CD14-positive monocyte (primary cell): Measurements from ENCODE around the gene CCDC40. TPM values are rescaled to one million over a fixed set of nuclear protein-coding genes. Genes with fewer than 3 reads are reported as not detected.

Experiments
- DNase-seq, 3 donors: peaks; one replicate each; pipeline ENCODE4 v3.0.0-alpha.2; 2011 to 2022
- H2AFZ ChIP-seq: 2 replicates; pipeline ENCODE4 v1.6.0; 2012; ENCODE audit warnings: mild to moderate bottlenecking, low read depth, low read length, inconsistent platforms; ENCODE audit not compliant: insufficient read depth, poor library complexity, severe bottlenecking
- H3K27ac ChIP-seq, 2 donors: 1 replicate in 1 of 2; 2 replicates in 1 of 2; pipeline ENCODE4 v1.5.1; 2012 to 2013; ENCODE audit warnings: low read length in 2 of 2, control low read depth in 1 of 2, inconsistent platforms in 1 of 2, low read depth in 1 of 2, mild to moderate bottlenecking in 1 of 2
- H3K27me3 ChIP-seq, 2 donors: one replicate each; pipeline versions ENCODE4 v1.6.0 to v1.6.1; 2011 to 2013; ENCODE audit warnings: low read length in 2 of 2; ENCODE audit not compliant: control insufficient read depth in 2 of 2, insufficient read depth in 2 of 2
- H3K36me3 ChIP-seq, 2 donors: replicated peaks in 1 of 2; 1 replicate in 1 of 2; 2 replicates in 1 of 2; pipeline versions ENCODE4 v1.5.1 to v1.6.1; 2012 to 2013; ENCODE audit warnings: low read length in 2 of 2, control low read depth in 1 of 2, inconsistent platforms in 1 of 2, mild to moderate bottlenecking in 1 of 2; ENCODE audit not compliant: insufficient read depth in 2 of 2, control insufficient read depth in 1 of 2
- H3K4me1 ChIP-seq, 2 donors: 1 replicate in 1 of 2; 2 replicates in 1 of 2; pipeline versions ENCODE4 v1.5.1 to v1.6.1; 2012 to 2013; ENCODE audit warnings: low read length in 2 of 2, control low read depth in 1 of 2, inconsistent platforms in 1 of 2, mild to moderate bottlenecking in 1 of 2, moderate library complexity in 1 of 2; ENCODE audit not compliant: insufficient read depth in 2 of 2, control insufficient read depth in 1 of 2
- H3K4me2 ChIP-seq: replicated peaks from 2 replicates; pipeline ENCODE3; 2012; ENCODE audit warnings: low read length, moderate library complexity, mild to moderate bottlenecking; ENCODE audit not compliant: poor library complexity, severe bottlenecking; ENCODE audit errors: extremely low read depth
- H3K4me3 ChIP-seq, 3 experiments: fragments of 200-600 bp in 1 of 3; sonication (generic) in 1 of 3; replicated peaks in 1 of 3; 1 replicate in 2 of 3; 2 replicates in 1 of 3; pipeline ENCODE4 v1.5.1; 2011 to 2013; ENCODE audit warnings: low read length in 3 of 3, mild to moderate bottlenecking in 3 of 3, control low read depth in 2 of 3, low read depth in 2 of 3, inconsistent platforms in 1 of 3, moderate library complexity in 1 of 3
- H3K79me2 ChIP-seq: 2 replicates; pipeline ENCODE4 v1.6.0; 2012; ENCODE audit warnings: mild to moderate bottlenecking, control low read depth, inconsistent platforms, low read length, moderate library complexity; ENCODE audit not compliant: insufficient read depth
- H3K9ac ChIP-seq: 2 replicates; pipeline ENCODE4 v1.6.0; 2017; ENCODE audit warnings: low read length, mild to moderate bottlenecking; ENCODE audit not compliant: insufficient read depth, poor library complexity, severe bottlenecking
- H3K9me3 ChIP-seq, 2 donors: replicated peaks in 1 of 2; 1 replicate in 1 of 2; 2 replicates in 1 of 2; pipeline versions ENCODE4 v1.5.1 to v1.6.1; 2012 to 2013; ENCODE audit warnings: low read length in 2 of 2, control low read depth in 1 of 2; ENCODE audit not compliant: control insufficient read depth in 1 of 2, insufficient read depth in 1 of 2
- H4K20me1 ChIP-seq: 2 replicates; pipeline ENCODE4 v1.6.0; 2012; ENCODE audit warnings: mild to moderate bottlenecking, low read length, control low read depth, moderate library complexity; ENCODE audit not compliant: insufficient read depth
- H3K27ac Mint-ChIP-seq, 7 donors: one replicate each; pipeline ENCODE4 v1.8.0; 2020; ENCODE audit warnings: mild to moderate bottlenecking in 7 of 7, mixed read lengths in 7 of 7, moderate library complexity in 6 of 7, inconsistent platforms in 2 of 7
- H3K27me3 Mint-ChIP-seq, 3 donors: one replicate each; pipeline ENCODE4 v1.8.0; 2021 to 2022; ENCODE audit warnings: low read depth in 3 of 3, mild to moderate bottlenecking in 3 of 3, mixed read lengths in 3 of 3, moderate library complexity in 3 of 3, inconsistent platforms in 1 of 3
- H3K36me3 Mint-ChIP-seq, 2 donors: one replicate each; pipeline ENCODE4 v1.8.0; 2020; ENCODE audit warnings: mixed read lengths in 2 of 2, inconsistent platforms in 1 of 2, mild to moderate bottlenecking in 1 of 2
- H3K4me1 Mint-ChIP-seq: one replicate; pipeline ENCODE4 v1.8.0; 2020; ENCODE audit warnings: mild to moderate bottlenecking, mixed read lengths
- H3K4me3 Mint-ChIP-seq, 2 donors: one replicate each; pipeline ENCODE4 v1.8.0; 2020; ENCODE audit warnings: mild to moderate bottlenecking in 2 of 2, mixed read lengths in 2 of 2, moderate library complexity in 1 of 2
- H3K9me3 Mint-ChIP-seq, 7 donors: one replicate each; pipeline ENCODE4 v1.8.0; 2020 to 2022; ENCODE audit warnings: mixed read lengths in 7 of 7, mild to moderate bottlenecking in 6 of 7, moderate library complexity in 6 of 7, inconsistent platforms in 2 of 7
- CTCF ChIP-seq: fragments of 200-600 bp; IDR thresholded peaks from one replicate; pipeline ENCODE4 v1.8.0; 2022; ENCODE audit warnings: antibody characterized with exemption, mild to moderate bottlenecking
- WGBS: methylation state at CpG from one replicate; pipeline ENCODE4 v1.1.5; 2013; ENCODE audit warnings: missing lambda C conversion rate; ENCODE audit not compliant: insufficient coverage; 5-methylcytosine and 5-hydroxymethylcytosine counted together
- intact Hi-C, 2 donors: fragments of 100-400 bp; cut with micrococcal nuclease; formaldehyde crosslinking; loops; one replicate each; pipeline versions ENCODE4 v1.15.0 to v1.15.1; 2023
- polyA plus RNA-seq, 3 donors: library from polyadenylated mRNA; depleted of rRNA in 1 of 3; unstranded in 2 of 3; stranded (reverse) in 1 of 3; fragments of 300-500 nt in 2 of 3; fragments of >200 nt in 1 of 3; fragmentation: Illumina TruSeq in 2 of 3; gene quantifications; 1 replicate in 2 of 3; 2 replicates in 1 of 3; pipeline ENCODE4 v1.2.3, GENCODE V29; 2012 to 2021

Gene CCDC40
- polyA plus RNA-seq, 3 donors, result 0.21 to 0.27 TPM; not detected in 1

- no peak overlapping the region for H3K4me2 ChIP-seq
- H2AFZ ChIP-seq, result no peak overlapping the region
- Mint-ChIP-seq H3K4me3 (no peak overlapping the region), H3K4me1 (peaks cover 15% of the 10 kb centered on the region), H3K27me3 (peaks cover 0 to 4% (median 3%) of the 10 kb centered on the region in 3 donors), H3K27ac (no peak overlapping the region), H3K9me3 (no peaks in the 10 kb centered on the region), H3K36me3 (no peaks in the 10 kb centered on the region)
- H3K79me2 ChIP-seq, result no peaks in the 10 kb centered on the region
- TF ChIP-seq CTCF, result no peak
- H3K4me1 ChIP-seq, result peaks cover 0 to 7% of the 10 kb centered on the region in 2 donors
- H3K27me3 ChIP-seq, result no peaks in the 10 kb centered on the region
- no peak for DNase-seq
- H4K20me1 ChIP-seq, result no peaks in the 10 kb centered on the region
- H3K36me3 ChIP-seq, result no peaks in the 10 kb centered on the region
- WGBS, result 100% methylated on average over 8 of the region's 8 CpGs
- no peaks in the 10 kb centered on the region for H3K9me3 ChIP-seq
- no peak overlapping the region for H3K27ac ChIP-seq
- H3K9ac ChIP-seq, result no peak overlapping the region
- H3K4me3 ChIP-seq, result no peak overlapping the region
- intact Hi-C loops, result no loop called here
Measured at GRCh38 chr17:80027043-80027435, 9.4 kb upstream of the CCDC40 start.

- H3K4me3 ChIP-seq, result no peak overlapping the region
- no peaks in the 10 kb centered on the region for H3K36me3 Mint-ChIP-seq
- H4K20me1 ChIP-seq, result no peaks in the 10 kb centered on the region
- no peaks in the 10 kb centered on the region for H3K9me3 Mint-ChIP-seq
- H3K79me2 ChIP-seq, result no peaks in the 10 kb centered on the region
- H3K27ac Mint-ChIP-seq, result no peak overlapping the region
- H3K36me3 ChIP-seq, result no peaks in the 10 kb centered on the region
- H3K4me1 ChIP-seq, result peaks cover 0 to 7% of the 10 kb centered on the region in 2 donors
- no peak overlapping the region for H3K4me3 Mint-ChIP-seq
- H3K27me3 Mint-ChIP-seq, result peaks cover 3 to 6% (median 4%) of the 10 kb centered on the region in 3 donors
- H3K9me3 ChIP-seq, result no peaks in the 10 kb centered on the region
- no peak overlapping the region for H2AFZ ChIP-seq
- no peak for TF ChIP-seq CTCF
- intact Hi-C loops, result no loop called here
- no peak for DNase-seq
- H3K27ac ChIP-seq, result no peak overlapping the region
- 100% methylated on average over 2 of the region's 10 CpGs for WGBS
- no peak overlapping the region for H3K4me2 ChIP-seq
- H3K4me1 Mint-ChIP-seq, result peaks cover 15% of the 10 kb centered on the region
- no peaks in the 10 kb centered on the region for H3K27me3 ChIP-seq
- no peak overlapping the region for H3K9ac ChIP-seq
Measured at GRCh38 chr17:80028030-80028429, 8.4 kb upstream of the CCDC40 start.
